ENCODE results near the gene PHACTR1. TPM values are rescaled to one million over a fixed set of nuclear protein-coding genes. Genes with fewer than 3 reads are reported as not detected.

PHACTR1 gene
- total RNA-seq, 4 donors from 2014 or later, result 12.6 to 17.7 (median 17.1) TPM

GRCh38 chr6:13089296-13089994 is 372.9 kb downstream of the PHACTR1 start:
- no peak for ATAC-seq (ENCODE audit: low FRiP score)
- TF ChIP-seq CTCF (IDR thresholded peaks at IDR 0.05), result no peak
- DNase-seq (ENCODE audit: low spot score), result no peak

- ATAC-seq (ENCODE audit: low FRiP score), result no peak
- TF ChIP-seq CTCF (IDR thresholded peaks at IDR 0.05), result no peak
- DNase-seq (ENCODE audit: low spot score), result no peak
These were observed 374.6 kb downstream of the PHACTR1 start for GRCh38 chr6:13091192-13091591.

- ATAC-seq (ENCODE audit: low FRiP score) (no peak), DNase-seq (ENCODE audit: low spot score) (no peak)
- TF ChIP-seq CTCF (IDR thresholded peaks at IDR 0.05), result no peak
These were observed 378.3 kb downstream of the PHACTR1 start for GRCh38 chr6:13094781-13095425.

- TF ChIP-seq CTCF (IDR thresholded peaks at IDR 0.05), result no peak
- DNase-seq (ENCODE audit: low spot score) (no peak), ATAC-seq (ENCODE audit: low FRiP score) (no peak)
These were observed 379.5 kb downstream of the PHACTR1 start for GRCh38 chr6:13096084-13096483.

- no peak for DNase-seq (ENCODE audit: low spot score)
- ATAC-seq (ENCODE audit: low FRiP score), result no peak
- no peak for TF ChIP-seq CTCF (IDR thresholded peaks at IDR 0.05)
These were observed 380.9 kb downstream of the PHACTR1 start for GRCh38 chr6:13097454-13097853.

GRCh38 chr6:13098006-13098405 is 381.4 kb downstream of the PHACTR1 start:
- TF ChIP-seq CTCF (IDR thresholded peaks at IDR 0.05), result no peak
- ATAC-seq (ENCODE audit: low FRiP score) (no peak), DNase-seq (ENCODE audit: low spot score) (no peak)
